CD14-positive monocyte (primary cell): ENCODE measurements around the gene LAMC3. TPM values are rescaled to one million over a fixed set of nuclear protein-coding genes. Genes with fewer than 3 reads are reported as not detected.

ENCODE experiments used
- DNase-seq, 3 donors: peaks; one replicate each; pipeline ENCODE4 v3.0.0-alpha.2; 2011 to 2022
- H2AFZ ChIP-seq: 2 replicates; pipeline ENCODE4 v1.6.0; 2012; ENCODE audit warnings: mild to moderate bottlenecking, low read depth, low read length, inconsistent platforms; ENCODE audit not compliant: insufficient read depth, poor library complexity, severe bottlenecking
- H3K27ac ChIP-seq, 2 donors: 1 replicate in 1 of 2; 2 replicates in 1 of 2; pipeline ENCODE4 v1.5.1; 2012 to 2013; ENCODE audit warnings: low read length in 2 of 2, control low read depth in 1 of 2, inconsistent platforms in 1 of 2, low read depth in 1 of 2, mild to moderate bottlenecking in 1 of 2
- H3K27me3 ChIP-seq, 2 donors: one replicate each; pipeline versions ENCODE4 v1.6.0 to v1.6.1; 2011 to 2013; ENCODE audit warnings: low read length in 2 of 2; ENCODE audit not compliant: control insufficient read depth in 2 of 2, insufficient read depth in 2 of 2
- H3K36me3 ChIP-seq, 2 donors: replicated peaks in 1 of 2; 1 replicate in 1 of 2; 2 replicates in 1 of 2; pipeline versions ENCODE4 v1.5.1 to v1.6.1; 2012 to 2013; ENCODE audit warnings: low read length in 2 of 2, control low read depth in 1 of 2, inconsistent platforms in 1 of 2, mild to moderate bottlenecking in 1 of 2; ENCODE audit not compliant: insufficient read depth in 2 of 2, control insufficient read depth in 1 of 2
- H3K4me1 ChIP-seq, 2 donors: 1 replicate in 1 of 2; 2 replicates in 1 of 2; pipeline versions ENCODE4 v1.5.1 to v1.6.1; 2012 to 2013; ENCODE audit warnings: low read length in 2 of 2, control low read depth in 1 of 2, inconsistent platforms in 1 of 2, mild to moderate bottlenecking in 1 of 2, moderate library complexity in 1 of 2; ENCODE audit not compliant: insufficient read depth in 2 of 2, control insufficient read depth in 1 of 2
- H3K4me2 ChIP-seq: replicated peaks from 2 replicates; pipeline ENCODE3; 2012; ENCODE audit warnings: low read length, moderate library complexity, mild to moderate bottlenecking; ENCODE audit not compliant: poor library complexity, severe bottlenecking; ENCODE audit errors: extremely low read depth
- H3K4me3 ChIP-seq, 3 experiments: fragments of 200-600 bp in 1 of 3; sonication (generic) in 1 of 3; replicated peaks in 1 of 3; 1 replicate in 2 of 3; 2 replicates in 1 of 3; pipeline ENCODE4 v1.5.1; 2011 to 2013; ENCODE audit warnings: low read length in 3 of 3, mild to moderate bottlenecking in 3 of 3, control low read depth in 2 of 3, low read depth in 2 of 3, inconsistent platforms in 1 of 3, moderate library complexity in 1 of 3
- H3K79me2 ChIP-seq: 2 replicates; pipeline ENCODE4 v1.6.0; 2012; ENCODE audit warnings: mild to moderate bottlenecking, control low read depth, inconsistent platforms, low read length, moderate library complexity; ENCODE audit not compliant: insufficient read depth
- H3K9ac ChIP-seq: 2 replicates; pipeline ENCODE4 v1.6.0; 2017; ENCODE audit warnings: low read length, mild to moderate bottlenecking; ENCODE audit not compliant: insufficient read depth, poor library complexity, severe bottlenecking
- H3K9me3 ChIP-seq, 2 donors: replicated peaks in 1 of 2; 1 replicate in 1 of 2; 2 replicates in 1 of 2; pipeline versions ENCODE4 v1.5.1 to v1.6.1; 2012 to 2013; ENCODE audit warnings: low read length in 2 of 2, control low read depth in 1 of 2; ENCODE audit not compliant: control insufficient read depth in 1 of 2, insufficient read depth in 1 of 2
- H4K20me1 ChIP-seq: 2 replicates; pipeline ENCODE4 v1.6.0; 2012; ENCODE audit warnings: mild to moderate bottlenecking, low read length, control low read depth, moderate library complexity; ENCODE audit not compliant: insufficient read depth
- H3K27ac Mint-ChIP-seq, 7 donors: one replicate each; pipeline ENCODE4 v1.8.0; 2020; ENCODE audit warnings: mild to moderate bottlenecking in 7 of 7, mixed read lengths in 7 of 7, moderate library complexity in 6 of 7, inconsistent platforms in 2 of 7
- H3K27me3 Mint-ChIP-seq, 3 donors: one replicate each; pipeline ENCODE4 v1.8.0; 2021 to 2022; ENCODE audit warnings: low read depth in 3 of 3, mild to moderate bottlenecking in 3 of 3, mixed read lengths in 3 of 3, moderate library complexity in 3 of 3, inconsistent platforms in 1 of 3
- H3K36me3 Mint-ChIP-seq, 2 donors: one replicate each; pipeline ENCODE4 v1.8.0; 2020; ENCODE audit warnings: mixed read lengths in 2 of 2, inconsistent platforms in 1 of 2, mild to moderate bottlenecking in 1 of 2
- H3K4me1 Mint-ChIP-seq: one replicate; pipeline ENCODE4 v1.8.0; 2020; ENCODE audit warnings: mild to moderate bottlenecking, mixed read lengths
- H3K4me3 Mint-ChIP-seq, 2 donors: one replicate each; pipeline ENCODE4 v1.8.0; 2020; ENCODE audit warnings: mild to moderate bottlenecking in 2 of 2, mixed read lengths in 2 of 2, moderate library complexity in 1 of 2
- H3K9me3 Mint-ChIP-seq, 7 donors: one replicate each; pipeline ENCODE4 v1.8.0; 2020 to 2022; ENCODE audit warnings: mixed read lengths in 7 of 7, mild to moderate bottlenecking in 6 of 7, moderate library complexity in 6 of 7, inconsistent platforms in 2 of 7
- WGBS: methylation state at CpG from one replicate; pipeline ENCODE4 v1.1.5; 2013; ENCODE audit warnings: missing lambda C conversion rate; ENCODE audit not compliant: insufficient coverage; 5-methylcytosine and 5-hydroxymethylcytosine counted together
- intact Hi-C, 2 donors: fragments of 100-400 bp; cut with micrococcal nuclease; formaldehyde crosslinking; loops; one replicate each; pipeline versions ENCODE4 v1.15.0 to v1.15.1; 2023
- polyA plus RNA-seq, 3 donors: library from polyadenylated mRNA; depleted of rRNA in 1 of 3; unstranded in 2 of 3; stranded (reverse) in 1 of 3; fragments of 300-500 nt in 2 of 3; fragments of >200 nt in 1 of 3; fragmentation: Illumina TruSeq in 2 of 3; gene quantifications; 1 replicate in 2 of 3; 2 replicates in 1 of 3; pipeline ENCODE4 v1.2.3, GENCODE V29; 2012 to 2021
- TF ChIP-seq, protein P1 (sequence below): fragments of 200-600 bp; IDR thresholded peaks from one replicate; pipeline ENCODE4 v1.8.0; 2022; ENCODE audit warnings: antibody characterized with exemption, mild to moderate bottlenecking

The LAMC3 gene
- polyA plus RNA-seq, 3 donors: 0.19 TPM; not detected in 2

DNA sequence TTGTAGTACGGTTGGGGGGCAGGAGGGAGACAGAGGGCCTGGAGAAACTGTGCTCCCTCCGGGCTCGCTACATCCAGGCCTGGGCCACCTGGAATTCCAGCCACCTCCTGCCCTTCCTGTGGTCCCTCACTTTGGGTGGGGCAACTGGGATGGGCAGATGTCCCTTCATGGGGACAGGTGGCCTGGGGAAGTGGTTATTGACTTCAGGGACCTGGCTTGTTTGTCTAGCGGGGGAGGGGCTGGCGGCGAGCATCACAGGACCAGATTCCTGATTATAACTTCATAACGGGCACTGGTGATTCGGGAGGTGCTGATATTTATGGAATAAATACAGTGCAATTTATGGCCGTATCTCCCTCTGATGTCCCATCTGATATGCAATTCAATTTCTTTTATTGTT, 20.1 kb upstream of the LAMC3 start:
- Histone ChIP-seq H3K79me2 (no peaks in the 10 kb centered on the region), H3K4me3 (no peak overlapping the region), H3K4me1 (peaks cover 27 to 30% of the 10 kb centered on the region in 2 donors), H2AFZ (no peak overlapping the region), H3K36me3 (no peaks in the 10 kb centered on the region), H3K27me3 (no peaks in the 10 kb centered on the region), H3K9ac (no peak overlapping the region), H3K4me2 (no peak overlapping the region), H3K27ac (no peak overlapping the region), H4K20me1 (no peaks in the 10 kb centered on the region), H3K9me3 (no peaks in the 10 kb centered on the region)
- WGBS: 84% methylated on average over 7 of the region's 9 CpGs
- H3K9me3 Mint-ChIP-seq: peaks cover 0 to 3% (median 0%) of the 10 kb centered on the region in 7 donors
- intact Hi-C loops: no loop called here
- no peak overlapping the region for H3K27ac Mint-ChIP-seq
- TF ChIP-seq, protein P1, sequence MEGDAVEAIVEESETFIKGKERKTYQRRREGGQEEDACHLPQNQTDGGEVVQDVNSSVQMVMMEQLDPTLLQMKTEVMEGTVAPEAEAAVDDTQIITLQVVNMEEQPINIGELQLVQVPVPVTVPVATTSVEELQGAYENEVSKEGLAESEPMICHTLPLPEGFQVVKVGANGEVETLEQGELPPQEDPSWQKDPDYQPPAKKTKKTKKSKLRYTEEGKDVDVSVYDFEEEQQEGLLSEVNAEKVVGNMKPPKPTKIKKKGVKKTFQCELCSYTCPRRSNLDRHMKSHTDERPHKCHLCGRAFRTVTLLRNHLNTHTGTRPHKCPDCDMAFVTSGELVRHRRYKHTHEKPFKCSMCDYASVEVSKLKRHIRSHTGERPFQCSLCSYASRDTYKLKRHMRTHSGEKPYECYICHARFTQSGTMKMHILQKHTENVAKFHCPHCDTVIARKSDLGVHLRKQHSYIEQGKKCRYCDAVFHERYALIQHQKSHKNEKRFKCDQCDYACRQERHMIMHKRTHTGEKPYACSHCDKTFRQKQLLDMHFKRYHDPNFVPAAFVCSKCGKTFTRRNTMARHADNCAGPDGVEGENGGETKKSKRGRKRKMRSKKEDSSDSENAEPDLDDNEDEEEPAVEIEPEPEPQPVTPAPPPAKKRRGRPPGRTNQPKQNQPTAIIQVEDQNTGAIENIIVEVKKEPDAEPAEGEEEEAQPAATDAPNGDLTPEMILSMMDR: no peak
- no peak for DNase-seq
- no peak overlapping the region for H3K4me3 Mint-ChIP-seq
- H3K4me1 Mint-ChIP-seq: peaks cover 6% of the 10 kb centered on the region
- no peaks in the 10 kb centered on the region for H3K36me3 Mint-ChIP-seq
- peaks cover 0 to 4% (median 2%) of the 10 kb centered on the region in 3 donors for H3K27me3 Mint-ChIP-seq

DNA sequence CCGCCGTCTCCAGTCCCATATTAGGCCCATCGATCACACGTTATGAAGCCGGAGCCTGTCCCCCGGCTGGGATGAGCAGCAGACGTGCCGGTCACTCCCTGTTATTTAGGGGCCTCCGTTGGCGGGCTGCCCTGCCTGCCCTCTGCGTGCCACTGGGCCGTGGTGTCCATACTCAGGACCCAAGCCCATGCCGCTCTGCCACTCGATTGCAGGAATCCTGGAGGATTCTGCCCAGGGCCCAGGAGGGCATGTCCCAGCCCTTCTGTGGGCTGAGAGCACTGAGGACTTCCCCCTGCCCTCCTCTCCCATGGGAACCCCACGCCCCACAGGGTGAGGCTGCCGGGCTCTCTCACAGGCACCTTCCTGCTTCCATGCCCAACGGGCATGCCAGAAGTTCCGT, 19.6 kb upstream of the LAMC3 start:
- Mint-ChIP-seq H3K9me3 (peaks cover 0 to 3% (median 0%) of the 10 kb centered on the region in 7 donors), H3K36me3 (no peaks in the 10 kb centered on the region), H3K27ac (no peak overlapping the region), H3K27me3 (peaks cover 0 to 4% (median 2%) of the 10 kb centered on the region in 3 donors), H3K4me1 (peaks cover 6% of the 10 kb centered on the region), H3K4me3 (no peak overlapping the region)
- Histone ChIP-seq H3K4me1 (peaks cover 32 to 34% of the 10 kb centered on the region in 2 donors), H3K9me3 (no peaks in the 10 kb centered on the region), H3K4me2 (no peak overlapping the region), H3K27ac (no peak overlapping the region), H4K20me1 (no peaks in the 10 kb centered on the region), H3K36me3 (no peaks in the 10 kb centered on the region), H3K4me3 (no peak overlapping the region), H3K27me3 (no peaks in the 10 kb centered on the region), H3K9ac (no peak overlapping the region), H3K79me2 (no peaks in the 10 kb centered on the region), H2AFZ (no peak overlapping the region)
- DNase-seq: no peak
- intact Hi-C loops: no loop called here
- 95% methylated on average over 18 of the region's 18 CpGs for WGBS
- TF ChIP-seq, protein P1: no peak
